Measurements from ENCODE around the gene MLLT10. TPM values are rescaled to one million over a fixed set of nuclear protein-coding genes. Genes with fewer than 3 reads are reported as not detected.

MLLT10 gene
- total and polyA plus RNA-seq, 2 donors (not counting 3 experiments of a cell fraction or from before 2014, with no cell fraction given), result 35.4 to 54.0 TPM

DNA sequence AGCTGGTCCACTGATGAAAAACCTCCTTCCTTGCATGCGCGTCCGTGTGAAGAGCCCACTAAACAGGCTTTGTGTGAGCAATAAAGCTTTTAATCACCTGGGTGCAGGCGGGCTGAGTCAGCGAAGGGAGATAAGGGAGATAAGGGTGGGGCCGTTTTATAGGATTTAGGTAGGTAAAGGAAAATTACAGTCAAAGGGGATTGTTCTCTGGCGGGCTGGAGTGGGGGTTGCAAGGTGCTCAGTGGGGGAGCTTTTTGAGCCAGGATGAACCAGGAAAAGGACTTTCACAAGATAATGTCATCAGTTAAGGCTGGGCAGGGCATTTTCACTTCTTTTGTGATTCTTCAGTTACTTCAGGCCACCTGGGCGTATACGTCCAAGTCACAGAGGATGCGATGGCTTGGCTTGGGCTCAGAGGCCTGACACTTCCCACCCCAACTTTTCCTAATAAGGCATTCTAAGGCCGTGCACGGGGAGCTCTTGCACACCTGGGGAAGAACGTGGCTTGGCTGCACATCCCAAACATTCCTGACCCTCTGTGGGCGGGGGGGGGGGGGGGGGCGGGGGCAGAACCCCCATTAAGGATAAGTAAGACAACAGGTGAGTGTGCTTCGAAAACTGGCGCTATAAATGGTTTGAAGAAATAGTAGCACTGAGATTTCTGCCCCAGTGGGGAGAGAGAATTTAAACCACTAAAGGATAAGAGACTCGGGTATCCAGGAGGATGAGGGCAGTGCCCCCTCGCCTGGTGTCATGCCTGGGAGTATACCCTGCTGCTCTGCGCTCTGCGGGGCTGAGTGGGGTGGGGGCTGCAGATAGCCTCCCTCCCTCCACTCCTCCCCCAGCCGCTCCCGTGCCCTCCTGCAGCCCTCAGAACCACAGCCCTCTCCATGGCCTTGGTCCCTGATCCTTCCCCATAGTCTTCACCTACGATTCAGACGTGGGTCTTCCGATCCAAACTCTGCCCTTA, 217.6 kb downstream of the MLLT10 start:
- ChIA-PET CTCF (interaction anchor here (0.8 to 1.1 kb wide), 3 partner anchors 10 to 202 kb away, joined by 3 to 4 read pairs (median 3); no protein-coding TSS in a partner anchor), POLR2A (no interaction called here)
- no TSS peak for BruUV-seq (replicated peaks)
- Histone ChIP-seq H3K9me3 (replicated peaks; ENCODE audit: control insufficient read depth, insufficient read depth, low read length) (no peaks in the 10 kb centered on the region), H3K4me2 (ENCODE audit: insufficient read depth, low read length) (no peak overlapping the region), H3K9ac (replicated peaks; ENCODE audit: extremely low read depth, insufficient read depth, low read length) (no peak overlapping the region), H3K27ac (ENCODE audit: insufficient read depth, low read depth, low read length) (no peak overlapping the region), H3K79me2 (ENCODE audit: control insufficient read depth, insufficient read depth, low read length) (no peaks in the 10 kb centered on the region), H4K20me1 (replicated peaks; ENCODE audit: control insufficient read depth, extremely low read depth, insufficient read depth, low read length) (no peaks in the 10 kb centered on the region), H3K27me3 (ENCODE audit: control insufficient read depth in 2 of 2, insufficient read depth in 2 of 2, low read length in 2 of 2) (no peaks in the 10 kb centered on the region), H2AFZ (ENCODE audit: low read depth, low read length) (no peak overlapping the region), H3K36me3 (ENCODE audit: control insufficient read depth in 2 of 2, extremely low read depth in 1 of 2, insufficient read depth in 2 of 2, low read length in 2 of 2) (peaks cover 0 to 3% of the 10 kb centered on the region in 2 experiments), H3K4me1 (ENCODE audit: control insufficient read depth, extremely low read depth, insufficient read depth, low read length) (no peaks in the 10 kb centered on the region), H3K4me3 (replicated peaks in 1 of 3; ENCODE audit: insufficient read depth in 1 of 3, low read depth in 1 of 3, low read length in 3 of 3) (no peak overlapping the region), H3K9me1 (replicated peaks; ENCODE audit: control insufficient read depth, extremely low read depth, insufficient read depth, low read length) (no peaks in the 10 kb centered on the region)
- FAIRE-seq (no peak), DNase-seq (ENCODE audit: low read depth, low spot score) (no peak)
- intact Hi-C loops (cut with micrococcal nuclease) (no loop called here), dilution Hi-C loops (cut with MboI; ENCODE audit: extremely low pct_ligation_motif_present, low sequenced_read_pairs) (no loop called here)
- TF ChIP-seq MYC (IDR thresholded peaks at IDR 0.05; ENCODE audit: low read depth, low read length) (no peak), POLR2A (IDR thresholded peaks at IDR 0.05; ENCODE audit: low read depth, low read length) (no peak), JUN (IDR thresholded peaks at IDR 0.05; ENCODE audit: borderline replicate concordance, insufficient read depth, insufficient read length, low read depth) (no peak), EZH2 (IDR thresholded peaks at IDR 0.05; ENCODE audit: borderline replicate concordance, low read depth, low read length, severe bottlenecking) (no peak)
- TF ChIP-seq, protein P1, sequence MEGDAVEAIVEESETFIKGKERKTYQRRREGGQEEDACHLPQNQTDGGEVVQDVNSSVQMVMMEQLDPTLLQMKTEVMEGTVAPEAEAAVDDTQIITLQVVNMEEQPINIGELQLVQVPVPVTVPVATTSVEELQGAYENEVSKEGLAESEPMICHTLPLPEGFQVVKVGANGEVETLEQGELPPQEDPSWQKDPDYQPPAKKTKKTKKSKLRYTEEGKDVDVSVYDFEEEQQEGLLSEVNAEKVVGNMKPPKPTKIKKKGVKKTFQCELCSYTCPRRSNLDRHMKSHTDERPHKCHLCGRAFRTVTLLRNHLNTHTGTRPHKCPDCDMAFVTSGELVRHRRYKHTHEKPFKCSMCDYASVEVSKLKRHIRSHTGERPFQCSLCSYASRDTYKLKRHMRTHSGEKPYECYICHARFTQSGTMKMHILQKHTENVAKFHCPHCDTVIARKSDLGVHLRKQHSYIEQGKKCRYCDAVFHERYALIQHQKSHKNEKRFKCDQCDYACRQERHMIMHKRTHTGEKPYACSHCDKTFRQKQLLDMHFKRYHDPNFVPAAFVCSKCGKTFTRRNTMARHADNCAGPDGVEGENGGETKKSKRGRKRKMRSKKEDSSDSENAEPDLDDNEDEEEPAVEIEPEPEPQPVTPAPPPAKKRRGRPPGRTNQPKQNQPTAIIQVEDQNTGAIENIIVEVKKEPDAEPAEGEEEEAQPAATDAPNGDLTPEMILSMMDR (IDR thresholded peaks at IDR 0.05; ENCODE audit: extremely low read depth in 1 of 2, insufficient read depth in 1 of 2, low read depth in 1 of 2, low read length in 2 of 2), result no peak
- TF ChIP-seq, protein P2, sequence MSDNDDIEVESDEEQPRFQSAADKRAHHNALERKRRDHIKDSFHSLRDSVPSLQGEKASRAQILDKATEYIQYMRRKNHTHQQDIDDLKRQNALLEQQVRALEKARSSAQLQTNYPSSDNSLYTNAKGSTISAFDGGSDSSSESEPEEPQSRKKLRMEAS (IDR thresholded peaks at IDR 0.05; ENCODE audit: insufficient read depth, insufficient read length), result no peak

Data from endothelial cell of umbilical vein (primary cell).